ENCODE results near the gene TANGO6.

Gene TANGO6

DNA sequence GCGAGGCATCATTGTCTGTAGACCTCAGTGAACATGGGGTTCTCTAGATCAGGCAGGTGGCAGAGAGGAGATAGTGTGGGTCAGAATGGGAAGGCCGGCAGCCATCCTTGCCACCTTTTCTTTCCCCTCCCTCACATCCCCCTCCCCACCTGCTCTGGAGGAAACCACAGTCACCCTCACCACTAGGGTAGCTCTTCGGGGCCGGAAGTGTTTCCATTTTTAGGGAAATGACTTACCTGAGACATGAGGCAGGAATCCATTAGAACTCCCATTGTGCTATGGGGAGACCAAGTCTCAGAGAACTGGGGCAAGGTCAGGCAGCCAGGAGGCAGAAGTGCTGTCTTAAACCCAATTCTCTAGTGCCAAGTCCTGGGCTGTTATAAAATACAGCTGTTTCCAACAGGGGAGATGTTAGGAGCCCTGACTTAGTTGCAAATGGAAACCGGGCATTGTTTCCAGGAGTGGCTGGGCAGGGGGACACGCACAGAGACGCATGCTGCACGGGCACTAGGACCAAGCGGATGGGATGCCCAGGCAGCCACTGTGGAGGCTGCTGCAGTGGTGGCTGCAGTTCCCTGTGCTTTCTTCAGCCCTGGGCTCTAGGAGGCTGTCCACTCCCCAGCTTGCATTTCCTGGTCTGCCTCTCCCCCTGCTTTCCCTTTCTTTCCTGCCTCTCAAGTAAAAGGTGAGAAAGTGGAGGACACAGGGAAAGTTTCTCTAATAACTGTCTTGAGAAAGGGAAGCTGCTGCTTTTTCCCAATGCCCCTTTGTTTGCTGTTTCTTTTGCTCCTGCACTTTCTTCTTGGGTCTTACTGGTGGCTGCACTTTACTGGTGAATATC lies 265.0 kb downstream of the TANGO6 start:
- peaks cover 7% of the 10 kb centered on the region; the same call in 1 of the 2 replicates for H4K20me1 ChIP-seq (ENCODE audit: control insufficient read depth, insufficient read depth, low read depth, low read length)
- no peaks in the 10 kb centered on the region for H3F3A ChIP-seq (ENCODE audit: control insufficient read depth, insufficient read depth)
- no peaks in the 10 kb centered on the region for H3K9me2 ChIP-seq (replicated peaks; ENCODE audit: control insufficient read depth, low read length)
- H3K4me2 ChIP-seq (ENCODE audit: low read length) = no peak overlapping the region
- peaks cover 27% of the 10 kb centered on the region for H3K4me1 ChIP-seq (ENCODE audit: control insufficient read depth, low read length)
- no peaks in the 10 kb centered on the region for H3K36me3 ChIP-seq (ENCODE audit: control insufficient read depth, low read length)
- no peaks in the 10 kb centered on the region for H3K9me3 ChIP-seq (ENCODE audit: control insufficient read depth, insufficient read depth, low read length)
- TF ChIP-seq, protein P1, sequence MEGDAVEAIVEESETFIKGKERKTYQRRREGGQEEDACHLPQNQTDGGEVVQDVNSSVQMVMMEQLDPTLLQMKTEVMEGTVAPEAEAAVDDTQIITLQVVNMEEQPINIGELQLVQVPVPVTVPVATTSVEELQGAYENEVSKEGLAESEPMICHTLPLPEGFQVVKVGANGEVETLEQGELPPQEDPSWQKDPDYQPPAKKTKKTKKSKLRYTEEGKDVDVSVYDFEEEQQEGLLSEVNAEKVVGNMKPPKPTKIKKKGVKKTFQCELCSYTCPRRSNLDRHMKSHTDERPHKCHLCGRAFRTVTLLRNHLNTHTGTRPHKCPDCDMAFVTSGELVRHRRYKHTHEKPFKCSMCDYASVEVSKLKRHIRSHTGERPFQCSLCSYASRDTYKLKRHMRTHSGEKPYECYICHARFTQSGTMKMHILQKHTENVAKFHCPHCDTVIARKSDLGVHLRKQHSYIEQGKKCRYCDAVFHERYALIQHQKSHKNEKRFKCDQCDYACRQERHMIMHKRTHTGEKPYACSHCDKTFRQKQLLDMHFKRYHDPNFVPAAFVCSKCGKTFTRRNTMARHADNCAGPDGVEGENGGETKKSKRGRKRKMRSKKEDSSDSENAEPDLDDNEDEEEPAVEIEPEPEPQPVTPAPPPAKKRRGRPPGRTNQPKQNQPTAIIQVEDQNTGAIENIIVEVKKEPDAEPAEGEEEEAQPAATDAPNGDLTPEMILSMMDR (IDR thresholded peaks at IDR 0.05; ENCODE audit: low read depth, low read length, poor library complexity, severe bottlenecking) = no peak
- 0 out of 2 replicates have a peak, but pooled peaks have one; percentile 27 for TF ChIP-seq EZH2phosphoT487 (IDR thresholded peaks at IDR 0.05; ENCODE audit: borderline replicate concordance, low read length)
- no peaks in the 10 kb centered on the region for H3K79me2 ChIP-seq (ENCODE audit: control insufficient read depth, low read length)
- H3K27me3 ChIP-seq (ENCODE audit: control insufficient read depth, low read length) = peaks cover 29% of the 10 kb centered on the region
- no peak overlapping the region for H3K4me3 ChIP-seq (ENCODE audit: low read length)
- no peak overlapping the region for H3K27ac ChIP-seq (ENCODE audit: low read depth, low read length)

DNA sequence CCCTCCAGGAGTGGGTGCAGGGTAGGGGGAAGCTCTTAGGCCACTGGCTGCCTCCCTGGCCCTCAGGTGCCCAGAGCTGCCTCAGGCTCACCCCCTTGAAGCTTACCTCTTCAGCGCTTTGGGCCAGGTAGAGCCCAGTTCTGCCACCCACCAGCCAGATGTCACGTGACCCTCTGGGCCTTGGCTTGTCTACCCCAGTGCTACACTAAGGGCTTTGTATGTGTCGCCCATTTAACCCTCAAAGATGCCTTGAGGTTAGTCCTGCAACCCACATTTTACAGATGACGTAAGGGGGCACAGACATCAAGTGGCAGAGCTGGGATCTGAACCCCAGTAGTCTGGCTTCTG lies 265.5 kb downstream of the TANGO6 start:
- H3K4me2 ChIP-seq (ENCODE audit: low read length) = no peak overlapping the region
- no peaks in the 10 kb centered on the region for H3K36me3 ChIP-seq (ENCODE audit: control insufficient read depth, low read length)
- no peaks in the 10 kb centered on the region for H3F3A ChIP-seq (ENCODE audit: control insufficient read depth, insufficient read depth)
- TF ChIP-seq, protein P1 (IDR thresholded peaks at IDR 0.05; ENCODE audit: low read depth, low read length, poor library complexity, severe bottlenecking) = no peak
- no peak for TF ChIP-seq EZH2phosphoT487 (IDR thresholded peaks at IDR 0.05; ENCODE audit: borderline replicate concordance, low read length)
- peaks cover 27% of the 10 kb centered on the region for H3K4me1 ChIP-seq (ENCODE audit: control insufficient read depth, low read length)
- H3K9me3 ChIP-seq (ENCODE audit: control insufficient read depth, insufficient read depth, low read length) = no peaks in the 10 kb centered on the region
- H3K27ac ChIP-seq (ENCODE audit: low read depth, low read length) = no peak overlapping the region
- no peaks in the 10 kb centered on the region for H3K9me2 ChIP-seq (replicated peaks; ENCODE audit: control insufficient read depth, low read length)
- no peak overlapping the region for H3K4me3 ChIP-seq (ENCODE audit: low read length)
- H3K79me2 ChIP-seq (ENCODE audit: control insufficient read depth, low read length) = no peaks in the 10 kb centered on the region
- H4K20me1 ChIP-seq (ENCODE audit: control insufficient read depth, insufficient read depth, low read depth, low read length) = peaks cover 7% of the 10 kb centered on the region; the same call in 1 of the 2 replicates
- peaks cover 25% of the 10 kb centered on the region for H3K27me3 ChIP-seq (ENCODE audit: control insufficient read depth, low read length)

DNA sequence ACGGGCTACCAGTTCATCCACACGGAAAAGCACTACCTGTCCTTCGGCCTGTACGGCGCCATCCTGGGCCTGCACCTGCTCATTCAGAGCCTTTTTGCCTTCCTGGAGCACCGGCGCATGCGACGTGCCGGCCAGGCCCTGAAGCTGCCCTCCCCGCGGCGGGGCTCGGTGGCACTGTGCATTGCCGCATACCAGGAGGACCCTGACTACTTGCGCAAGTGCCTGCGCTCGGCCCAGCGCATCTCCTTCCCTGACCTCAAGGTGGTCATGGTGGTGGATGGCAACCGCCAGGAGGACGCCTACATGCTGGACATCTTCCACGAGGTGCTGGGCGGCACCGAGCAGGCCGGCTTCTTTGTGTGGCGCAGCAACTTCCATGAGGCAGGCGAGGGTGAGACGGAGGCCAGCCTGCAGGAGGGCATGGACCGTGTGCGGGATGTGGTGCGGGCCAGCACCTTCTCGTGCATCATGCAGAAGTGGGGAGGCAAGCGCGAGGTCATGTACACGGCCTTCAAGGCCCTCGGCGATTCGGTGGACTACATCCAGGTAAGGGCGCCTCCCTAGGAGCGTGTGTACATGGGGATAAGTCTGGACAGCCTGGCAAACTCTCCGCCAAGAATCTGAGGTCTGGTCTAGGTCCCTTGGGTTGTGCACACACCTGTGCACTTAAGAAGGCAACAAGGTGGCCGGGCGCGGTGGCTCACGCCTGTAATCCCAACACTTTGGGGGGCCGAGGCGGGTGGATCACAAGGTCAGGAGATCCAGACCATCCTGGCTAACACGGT lies 266.3 kb downstream of the TANGO6 start:
- Histone ChIP-seq H3K4me3 (ENCODE audit: low read length) (no peak overlapping the region), H4K20me1 (ENCODE audit: control insufficient read depth, insufficient read depth, low read depth, low read length) (peaks cover 7% of the 10 kb centered on the region; the same call in 1 of the 2 replicates), H3K36me3 (ENCODE audit: control insufficient read depth, low read length) (peaks cover under 1% of the 10 kb centered on the region; the same call in 1 of the 2 replicates), H3K79me2 (ENCODE audit: control insufficient read depth, low read length) (no peaks in the 10 kb centered on the region), H3K4me2 (ENCODE audit: low read length) (no peak overlapping the region), H3K27me3 (ENCODE audit: control insufficient read depth, low read length) (peaks cover 25% of the 10 kb centered on the region), H3K9me2 (replicated peaks; ENCODE audit: control insufficient read depth, low read length) (no peaks in the 10 kb centered on the region), H3F3A (ENCODE audit: control insufficient read depth, insufficient read depth) (no peaks in the 10 kb centered on the region), H3K9me3 (ENCODE audit: control insufficient read depth, insufficient read depth, low read length) (no peaks in the 10 kb centered on the region), H3K4me1 (ENCODE audit: control insufficient read depth, low read length) (peaks cover 27% of the 10 kb centered on the region), H3K27ac (ENCODE audit: low read depth, low read length) (no peak overlapping the region)
- no peak for TF ChIP-seq EZH2phosphoT487 (IDR thresholded peaks at IDR 0.05; ENCODE audit: borderline replicate concordance, low read length)
- TF ChIP-seq, protein P1 (IDR thresholded peaks at IDR 0.05; ENCODE audit: low read depth, low read length, poor library complexity, severe bottlenecking) = no peak

Data from DOHH2 (cell line).